KG1 (cell line): Measurements from ENCODE around the gene HINT3.
"Not testable (repeated sequence)": the region's sequence is repeated elsewhere in the genome, so short reads cannot be mapped to it uniquely, and the experiment has no call there.

ENCODE experiments used
- DNase-seq: peaks from one replicate; lab custom pipeline; 2025; lab: John Stamatoyannopoulos, UW

HINT3 gene

DNA sequence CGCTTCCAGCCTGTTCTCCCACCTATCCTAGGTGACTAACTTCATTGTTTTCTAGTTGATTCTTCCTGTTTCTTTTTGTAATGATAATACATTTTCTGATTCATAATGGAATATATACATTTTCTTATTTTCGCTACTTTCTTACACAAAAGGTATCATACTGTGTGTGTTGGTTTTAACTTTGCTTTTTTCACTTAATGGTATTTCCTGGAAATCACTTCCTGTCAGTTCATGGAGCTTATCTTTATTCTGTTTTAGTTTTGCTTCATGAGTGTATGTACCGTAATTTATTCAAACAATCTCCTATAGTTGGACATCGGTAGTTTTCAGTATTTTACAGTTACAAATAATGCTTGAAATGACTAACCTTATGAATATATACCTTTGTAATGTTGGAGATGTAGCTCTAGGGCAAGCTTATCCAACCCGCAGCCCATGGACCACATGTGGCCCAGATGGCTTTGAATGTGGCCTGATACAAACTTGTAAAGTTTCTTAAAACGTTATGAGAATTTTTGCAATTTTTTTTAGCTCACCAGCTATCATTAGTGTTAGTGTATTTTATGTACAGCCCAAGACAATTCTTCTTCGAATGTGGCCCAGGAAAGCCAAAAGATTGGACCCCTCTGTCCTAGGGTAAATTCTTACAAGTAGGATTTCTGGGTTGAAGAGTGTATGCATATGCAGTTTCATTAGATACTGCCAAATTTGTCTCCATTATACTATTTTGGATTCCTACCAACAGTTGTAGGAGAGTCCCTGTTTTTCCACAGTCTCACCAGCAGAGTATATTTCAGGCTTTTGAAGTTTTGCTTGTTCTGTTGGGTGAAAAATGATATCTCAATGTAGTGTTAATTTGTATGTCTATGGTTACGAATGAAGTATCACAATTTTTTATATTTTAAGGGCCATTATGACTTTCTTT, 46.4 kb downstream of the HINT3 start:
- DNase-seq, result no peak

- no peak for DNase-seq
Observed at GRCh38 chr6:126007800-126008199, 51.2 kb downstream of the HINT3 start.

- DNase-seq, result no peak
Observed at GRCh38 chr6:126010040-126010439, 53.5 kb downstream of the HINT3 start.

- DNase-seq, result no peak
Observed at GRCh38 chr6:126015863-126016262, 59.3 kb downstream of the HINT3 start.

DNA sequence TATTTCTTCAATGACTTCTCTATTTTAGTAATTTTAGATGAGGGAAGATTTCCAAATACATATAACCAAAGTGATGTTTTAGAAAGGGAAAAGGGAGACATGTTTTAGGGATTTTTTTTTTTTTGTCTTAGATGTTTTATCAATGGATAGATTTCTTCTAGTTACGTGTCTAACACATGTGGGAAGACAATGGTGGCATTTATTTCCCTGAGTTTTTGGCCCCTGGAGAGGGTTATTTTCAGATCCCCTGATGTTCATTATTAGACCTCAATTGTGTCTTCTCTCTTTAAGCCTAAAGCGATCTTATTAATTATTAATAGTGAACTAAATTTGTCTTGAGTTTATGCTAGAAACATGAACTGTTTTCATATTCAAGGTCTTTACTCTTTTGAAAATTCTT, 60.0 kb downstream of the HINT3 start:
- no peak for DNase-seq

- DNase-seq, result no peak
Observed at GRCh38 chr6:126017668-126018067, 61.1 kb downstream of the HINT3 start.

DNA sequence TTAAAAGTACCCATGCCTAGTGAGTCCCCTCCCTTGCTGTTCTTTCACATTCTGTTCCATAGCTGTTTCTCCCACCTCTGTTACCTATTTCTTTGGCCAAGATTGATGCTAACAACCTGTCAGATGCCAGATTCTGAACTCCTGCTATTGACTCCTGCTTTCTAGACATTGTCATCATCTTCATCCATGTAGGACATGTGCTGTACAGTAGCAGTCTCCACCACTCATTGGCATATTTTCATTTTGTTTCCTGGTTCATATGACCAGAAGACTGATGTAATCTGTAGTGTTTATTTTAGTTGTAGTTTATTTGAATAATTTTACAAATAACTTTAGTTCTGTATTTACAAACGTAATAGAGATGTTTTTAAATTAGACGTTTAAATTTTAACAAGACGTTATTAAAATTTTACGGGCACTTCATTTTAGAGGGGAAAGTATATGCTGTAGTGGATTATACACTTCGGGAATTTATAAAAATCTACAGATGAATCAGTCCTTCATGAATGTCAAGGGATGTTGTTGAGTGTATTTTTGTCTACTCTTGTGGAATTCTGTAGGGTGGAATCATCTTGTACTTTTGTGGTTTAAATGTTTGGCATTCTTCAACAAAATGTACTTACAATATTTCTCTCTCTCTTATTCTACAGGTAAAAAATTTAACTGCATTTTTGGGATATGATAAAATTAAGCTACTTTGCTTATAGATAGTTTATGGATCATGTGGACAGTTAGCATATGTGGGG, 63.9 kb downstream of the HINT3 start:
- DNase-seq, result no peak

DNA sequence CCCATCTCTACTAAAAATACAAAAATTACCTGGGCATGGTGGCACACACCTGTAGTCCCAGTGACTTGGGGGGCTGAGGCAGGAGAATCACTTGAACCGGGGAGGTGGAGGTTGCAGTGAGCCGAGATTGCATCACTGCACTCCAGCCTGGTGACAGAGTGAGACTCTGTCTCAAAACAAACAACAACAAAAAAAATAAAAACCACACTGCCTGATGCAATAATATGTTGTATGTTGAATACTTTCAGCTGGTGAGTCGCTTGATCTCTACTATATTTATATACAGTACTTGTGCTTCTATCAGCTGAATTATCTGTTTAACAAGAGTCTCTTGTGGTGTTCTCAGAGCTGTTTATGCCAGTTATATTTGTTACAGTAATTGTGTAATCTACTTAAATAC, 66.9 kb downstream of the HINT3 start:
- not testable (repeated sequence) for DNase-seq

- DNase-seq, result no peak
Observed at GRCh38 chr6:126026001-126026400, 69.4 kb downstream of the HINT3 start.

DNA sequence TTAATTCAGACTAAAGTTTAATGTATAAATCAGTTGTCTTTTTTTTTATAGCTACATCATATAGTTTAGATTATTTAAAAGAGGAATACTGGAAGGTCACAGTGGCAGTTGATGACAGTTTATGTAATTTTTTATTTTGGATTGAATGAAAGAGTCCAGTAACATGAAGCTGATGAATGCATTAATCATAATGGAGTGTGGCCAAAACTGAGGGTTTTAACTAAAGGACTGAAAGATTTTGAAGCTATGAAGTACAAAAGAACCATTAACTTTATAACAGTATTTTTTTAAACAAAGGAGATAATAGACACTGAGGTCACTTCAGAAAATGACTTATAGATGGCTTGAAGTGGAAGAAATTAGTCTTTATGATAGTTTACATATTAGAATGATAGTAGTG, 71.0 kb downstream of the HINT3 start:
- DNase-seq, result no peak
